Neural cell (in vitro differentiated cells): ENCODE data around the gene CPA5. TPM values are rescaled to one million over a fixed set of nuclear protein-coding genes. Genes with fewer than 3 reads are reported as not detected.
A peak's percentile ranks its signal among the peaks of the same experiment; 100 is the strongest.

ENCODE experiments used
- H2AFZ ChIP-seq: fragments of 200-600, 300-800 bp; sonication (generic), shearing (Covaris generic); 2 replicates; pipeline ENCODE4 v1.6.0; 2014; ENCODE audit warnings: low read depth, mild to moderate bottlenecking, antibody characterized with exemption, low read length, moderate library complexity
- H3F3A ChIP-seq: fragments of 200-600 bp; shearing (Covaris generic); 2 replicates; pipeline ENCODE4 v1.6.1; 2016; ENCODE audit warnings: mild to moderate bottlenecking, moderate library complexity, mixed read lengths, antibody characterized with exemption, low read length; ENCODE audit not compliant: insufficient read depth, poor library complexity, severe bottlenecking
- H3K27ac ChIP-seq: fragments of 200-600, 300-800 bp; sonication (generic), shearing (Covaris generic); 2 replicates; pipeline ENCODE4 v1.5.1; 2014; ENCODE audit warnings: mild to moderate bottlenecking, low read length, moderate library complexity
- H3K27me3 ChIP-seq: fragments of 300-800, 200-600 bp; sonication (generic), shearing (Covaris generic); 2 replicates; pipeline ENCODE4 v1.6.0; 2014; ENCODE audit warnings: mild to moderate bottlenecking, low read depth, low read length, moderate library complexity; ENCODE audit not compliant: insufficient read depth
- H3K36me3 ChIP-seq: fragments of 300-800, 200-600 bp; sonication (generic), shearing (Covaris generic); 2 replicates; pipeline ENCODE4 v1.5.1; 2014; ENCODE audit warnings: mild to moderate bottlenecking, antibody characterized with exemption, low read length, moderate library complexity; ENCODE audit not compliant: insufficient read depth
- H3K4me2 ChIP-seq: fragments of 300-800, 200-600 bp; sonication (generic), shearing (Covaris generic); 2 replicates; pipeline ENCODE4 v1.6.0; 2014; ENCODE audit warnings: mild to moderate bottlenecking, low read length
- H3K4me3 ChIP-seq: fragments of 300-800, 200-600 bp; sonication (generic), shearing (Covaris generic); 2 replicates; pipeline ENCODE4 v1.5.1; 2014; ENCODE audit warnings: mild to moderate bottlenecking, low read length, moderate library complexity
- H3K79me2 ChIP-seq: fragments of 200-600 bp; shearing (Covaris generic); replicated peaks from 2 replicates; pipeline ENCODE4 v1.6.0; 2014; ENCODE audit warnings: mild to moderate bottlenecking, low read length, moderate library complexity; ENCODE audit not compliant: insufficient read depth
- H3K9ac ChIP-seq: fragments of 300-800, 200-600 bp; sonication (generic), shearing (Covaris generic); 2 replicates; pipeline ENCODE4 v1.6.1; 2016; ENCODE audit warnings: mild to moderate bottlenecking, low read length, mixed read lengths
- H3K9me2 ChIP-seq: fragments of 200-600 bp; shearing (Covaris generic); 2 replicates; pipeline ENCODE4 v1.6.1; 2016; ENCODE audit warnings: mild to moderate bottlenecking, low read length, mixed read lengths; ENCODE audit not compliant: insufficient read depth
- H3K9me3 ChIP-seq: fragments of 200-600, 300-800 bp; sonication (generic), shearing (Covaris generic); 2 replicates; pipeline ENCODE4 v1.6.1; 2016; ENCODE audit warnings: mild to moderate bottlenecking, mixed run types, low read length, moderate library complexity, mixed read lengths
- H4K20me1 ChIP-seq: fragments of 200-600 bp; shearing (Covaris generic); 2 replicates; pipeline ENCODE4 v1.6.1; 2016; ENCODE audit warnings: mild to moderate bottlenecking, mixed run types; ENCODE audit not compliant: insufficient read depth
- CTCF ChIP-seq: fragments of 450-650 bp; IDR thresholded peaks from 2 replicates; pipeline ENCODE4 v1.5.1; 2014; ENCODE audit warnings: antibody characterized with exemption, mild to moderate bottlenecking, moderate library complexity; ENCODE audit not compliant: poor library complexity, severe bottlenecking
- EP300 ChIP-seq: fragments of 450-650 bp; conservative IDR thresholded peaks from 2 replicates; pipeline ENCODE4 v1.6.1; 2014; ENCODE audit warnings: antibody characterized with exemption, mild to moderate bottlenecking, moderate library complexity; ENCODE audit not compliant: poor library complexity, severe bottlenecking
- EZH2 ChIP-seq: fragments of 200-600, 300-800 bp; shearing (Covaris generic), sonication (generic); IDR thresholded peaks from 2 replicates; pipeline ENCODE4 v1.6.1; 2014; ENCODE audit warnings: antibody characterized with exemption, low read length, borderline replicate concordance, mild to moderate bottlenecking; ENCODE audit not compliant: insufficient read depth, poor library complexity, severe bottlenecking
- MXI1 ChIP-seq: fragments of 450-650 bp; conservative IDR thresholded peaks from 2 replicates; pipeline ENCODE4 v1.6.1; 2014; ENCODE audit warnings: antibody characterized with exemption, mild to moderate bottlenecking; ENCODE audit not compliant: poor library complexity, severe bottlenecking
- POLR2AphosphoS5 ChIP-seq: IDR thresholded peaks from 2 replicates; pipeline ENCODE4 v1.6.1; 2012
- RAD21 ChIP-seq: fragments of 450-650 bp; conservative IDR thresholded peaks from 2 replicates; pipeline ENCODE4 v1.6.1; 2014; ENCODE audit warnings: antibody characterized with exemption, mild to moderate bottlenecking, moderate library complexity
- REST ChIP-seq: IDR thresholded peaks from 2 replicates; pipeline ENCODE4 v1.6.1; 2012; ENCODE audit warnings: borderline replicate concordance
- SMC3 ChIP-seq: fragments of 450-650 bp; conservative IDR thresholded peaks from 2 replicates; pipeline ENCODE4 v1.6.1; 2014; ENCODE audit warnings: antibody characterized with exemption, mild to moderate bottlenecking, moderate library complexity; ENCODE audit not compliant: poor library complexity
- TAF1 ChIP-seq: IDR thresholded peaks from 2 replicates; pipeline ENCODE4 v1.6.1; 2012; ENCODE audit warnings: low read depth
- polyA plus RNA-seq: library from polyadenylated mRNA; depleted of rRNA; stranded (reverse); fragments of >200 nt; gene quantifications from 2 replicates; pipeline ENCODE4 v1.2.3, GENCODE V29; 2014

Gene CPA5
- polyA plus RNA-seq, 1 donor from 2014 or later = not detected

DNA sequence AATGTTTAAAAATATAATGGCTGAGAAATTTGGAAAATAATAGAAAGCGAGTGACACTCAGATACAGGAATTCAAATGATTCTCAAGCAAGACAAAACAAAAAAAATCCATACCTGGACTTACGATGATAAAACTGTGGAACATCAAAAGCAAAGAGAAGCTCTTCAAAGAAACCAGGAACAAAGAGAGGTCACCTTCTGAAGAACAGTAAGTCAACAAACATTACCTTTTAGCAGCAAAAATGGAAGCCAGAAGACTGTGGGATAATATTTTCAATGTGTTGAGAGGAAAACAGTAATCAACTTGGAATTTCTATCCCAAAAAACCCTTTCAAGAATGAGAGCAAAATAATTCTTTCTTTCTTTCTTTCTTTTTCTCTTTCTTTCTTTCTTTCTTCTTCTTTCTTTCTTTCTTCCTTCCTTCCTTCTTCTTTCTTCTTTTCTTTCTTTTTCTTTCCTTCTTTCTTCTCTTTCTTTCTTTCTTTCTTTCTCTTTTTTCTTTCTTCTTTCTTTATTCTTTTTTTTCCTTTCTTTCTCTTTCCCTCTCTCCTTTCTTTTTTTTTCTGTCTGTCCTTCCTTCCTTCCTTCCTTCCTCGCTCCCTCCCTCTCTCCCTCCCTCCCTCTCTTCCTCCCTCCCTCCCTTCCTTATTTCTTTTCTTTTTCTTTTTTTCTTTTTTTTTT, 1.8 kb upstream of the CPA5 start:
- TF ChIP-seq MXI1 = no peak
- TF ChIP-seq EP300 = no peak
- no peak for TF ChIP-seq EZH2
- Histone ChIP-seq H3K4me2 (no peak overlapping the region), H3K4me3 (no peak overlapping the region), H3K27ac (peak overlapping the region; percentile 81), H3K36me3 (no peaks in the 10 kb centered on the region), H3K9ac (no peak overlapping the region), H3F3A (no peaks in the 10 kb centered on the region), H4K20me1 (no peaks in the 10 kb centered on the region), H3K9me2 (no peaks in the 10 kb centered on the region), H2AFZ (no peak overlapping the region), H3K27me3 (no peaks in the 10 kb centered on the region), H3K79me2 (no peaks in the 10 kb centered on the region), H3K9me3 (no peaks in the 10 kb centered on the region)

DNA sequence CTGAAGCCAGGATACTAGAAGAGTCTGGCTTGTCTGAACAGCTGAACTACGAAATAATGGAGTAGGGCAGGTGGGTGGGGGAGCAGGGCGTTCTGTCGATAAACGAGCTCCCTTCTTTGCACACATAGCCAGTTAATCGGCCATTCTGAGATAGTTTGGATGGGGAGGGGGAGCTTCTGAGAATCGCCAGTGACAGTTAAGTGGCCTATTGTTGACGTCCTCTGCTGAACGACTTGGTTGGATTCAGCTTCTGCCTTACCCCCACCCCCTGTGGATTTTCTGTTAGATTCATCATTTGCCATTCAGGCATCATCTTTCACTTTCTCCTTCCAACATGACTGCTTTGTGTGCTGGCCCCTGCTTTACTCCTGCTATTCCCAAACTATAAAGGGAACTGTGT, 520 bp downstream of the CPA5 start:
- Histone ChIP-seq H3F3A (no peaks in the 10 kb centered on the region), H3K27ac (peak overlapping the region; percentile 81), H3K9ac (peak overlapping the region; percentile 55), H3K4me3 (peak overlapping the region; percentile 23), H3K9me3 (no peaks in the 10 kb centered on the region), H3K36me3 (no peaks in the 10 kb centered on the region), H3K27me3 (no peaks in the 10 kb centered on the region), H3K79me2 (no peaks in the 10 kb centered on the region), H4K20me1 (no peaks in the 10 kb centered on the region), H3K4me2 (peak overlapping the region; percentile 22), H3K9me2 (no peaks in the 10 kb centered on the region), H2AFZ (peak overlapping the region; percentile 9)
- TF ChIP-seq RAD21 (peak; percentile 33), REST (peak; percentile 49), POLR2AphosphoS5 (peak; percentile 62), SMC3 (no peak), EP300 (peak; percentile 67), CTCF (no peak)

- TF ChIP-seq REST (no peak), SMC3 (no peak), EP300 (no peak), MXI1 (no peak), CTCF (no peak), EZH2 (no peak), TAF1 (no peak), POLR2AphosphoS5 (no peak), RAD21 (no peak)
- no peak overlapping the region for H2AFZ ChIP-seq
- no peaks in the 10 kb centered on the region for H3K36me3 ChIP-seq
- no peaks in the 10 kb centered on the region for H3K27me3 ChIP-seq
- H4K20me1 ChIP-seq = no peaks in the 10 kb centered on the region
- H3K9me3 ChIP-seq = no peaks in the 10 kb centered on the region
- peak overlapping the region; percentile 55 for H3K9ac ChIP-seq
- no peak overlapping the region for H3K4me2 ChIP-seq
- no peaks in the 10 kb centered on the region for H3K79me2 ChIP-seq
- peak overlapping the region; percentile 81 for H3K27ac ChIP-seq
- no peaks in the 10 kb centered on the region for H3K9me2 ChIP-seq
- H3K4me3 ChIP-seq = no peak overlapping the region
- H3F3A ChIP-seq = no peaks in the 10 kb centered on the region
Observed at GRCh38 chr7:130345725-130346124, 1.1 kb downstream of the CPA5 start.
